GM04504 (cell line): ENCODE data around the gene RDH5.
"Not testable (repeated sequence)": the region's sequence is repeated elsewhere in the genome, so short reads cannot be mapped to it uniquely, and the experiment has no call there.

Source experiments
- DNase-seq: peaks from one replicate; pipeline ENCODE4 v3.0.0-alpha.2; 2012; ENCODE audit warnings: low read depth

Gene RDH5

GRCh38 chr12:55746174-55746912 is 26.1 kb downstream of the RDH5 start:
- no peak for DNase-seq

GRCh38 chr12:55746913-55747231 is 26.7 kb downstream of the RDH5 start:
- no peak for DNase-seq

GRCh38 chr12:55748230-55748993 is 28.2 kb downstream of the RDH5 start:
- no peak for DNase-seq

- no peak for DNase-seq
These were observed 35.1 kb downstream of the RDH5 start for GRCh38 chr12:55755246-55755645.

GRCh38 chr12:55757701-55758100 is 37.5 kb downstream of the RDH5 start:
- no peak for DNase-seq

- DNase-seq, result not testable (repeated sequence)
These were observed 38.4 kb downstream of the RDH5 start for GRCh38 chr12:55758575-55758974.

GRCh38 chr12:55760663-55761062 is 40.5 kb downstream of the RDH5 start:
- DNase-seq, result no peak

GRCh38 chr12:55762646-55763045 is 42.5 kb downstream of the RDH5 start:
- no peak for DNase-seq

GRCh38 chr12:55765736-55766290 is 45.6 kb downstream of the RDH5 start:
- no peak for DNase-seq

GRCh38 chr12:55767156-55767555 is 47.0 kb downstream of the RDH5 start:
- no peak for DNase-seq

GRCh38 chr12:55771736-55772135 is 51.5 kb downstream of the RDH5 start:
- no peak for DNase-seq
